ENCODE results near the gene ARL6IP5. TPM values are rescaled to one million over a fixed set of nuclear protein-coding genes. Genes with fewer than 3 reads are reported as not detected.

ARL6IP5 gene
- total RNA-seq, 1 experiment from 2014 or later = 30.0 TPM

- TF ChIP-seq REST (IDR thresholded peaks at IDR 0.05; ENCODE audit: low read depth) = no peak
These were observed 1.3 kb downstream of the ARL6IP5 start (continued) for GRCh38 chr3:69085833-69086722.

GRCh38 chr3:69087030-69087791, 2.5 kb downstream of the ARL6IP5 start:
- Histone ChIP-seq H3K9me3 (ENCODE audit: control insufficient read depth in 1 of 2, insufficient read depth in 1 of 2, low read depth in 1 of 2, low read length in 2 of 2) (no peaks in the 10 kb centered on the region), H3K27ac (ENCODE audit: low read depth, low read length) (peak overlapping the region; percentile 70; the same call in 1 of the 2 replicates), H3K4me2 (ENCODE audit: low read length) (peak overlapping the region; percentile 32; the same call in 1 of the 2 replicates), H4K20me1 (ENCODE audit: insufficient read depth) (no peaks in the 10 kb centered on the region), H3K9me2 (ENCODE audit: insufficient read depth) (no peaks in the 10 kb centered on the region), H3K27me3 (ENCODE audit: insufficient read depth, low read length) (no peaks in the 10 kb centered on the region), H3K4me1 (ENCODE audit: control insufficient read depth in 1 of 2, insufficient read depth in 2 of 2, low read length in 2 of 2) (peaks cover 25 to 70% of the 10 kb centered on the region in 2 experiments), H3K36me3 (ENCODE audit: control insufficient read depth in 1 of 2, insufficient read depth in 2 of 2, low read length in 2 of 2) (no peaks in the 10 kb centered on the region), H2AFZ (ENCODE audit: low read depth, low read length, poor library complexity, severe bottlenecking) (no peak overlapping the region), H3K9ac (ENCODE audit: low read length) (no peak overlapping the region), H3K79me2 (ENCODE audit: insufficient read depth, low read length) (peaks cover 38% of the 10 kb centered on the region), H3K4me3 (replicated peaks in 1 of 2; ENCODE audit: low read depth in 1 of 2, low read length in 2 of 2) (no peak overlapping the region)
- ATAC-seq (no peak), DNase-seq (ENCODE audit: low read depth, low spot score) (no peak)
- ChIA-PET POLR2A (interaction anchor here (1.1 kb wide), 1 partner anchor 17 kb away, joined by 4 read pairs; no protein-coding TSS in a partner anchor), CTCF (interaction anchor here (0.7 kb wide), 1 partner anchor 315 kb away, joined by 3 read pairs; no protein-coding TSS in a partner anchor), RAD21 (ENCODE audit: low non-redundant PET in 1 of 2, low total read pairs in 2 of 2, uncharacterized antibody in 2 of 2, unreplicated experiment in 2 of 2) (no interaction called here)
- BruUV-seq (replicated peaks) = no TSS peak
- TF ChIP-seq EGR1 (IDR thresholded peaks at IDR 0.05; ENCODE audit: low read depth) (no peak), EZH2phosphoT487 (IDR thresholded peaks at IDR 0.05; ENCODE audit: borderline replicate concordance) (no peak), SP1 (IDR thresholded peaks at IDR 0.05; ENCODE audit: low read depth) (no peak), ELF1 (IDR thresholded peaks at IDR 0.05; ENCODE audit: borderline replicate concordance, low read depth) (no peak), POLR2A (IDR thresholded peaks at IDR 0.05; ENCODE audit: borderline replicate concordance, extremely low read depth, insufficient read depth, insufficient read length) (no peak)
- intact Hi-C loops (cut with micrococcal nuclease) = no loop called here

Measured in HCT116 (cell line).